ENCODE data around the gene GPANK1. TPM values are rescaled to one million over a fixed set of nuclear protein-coding genes. Genes with fewer than 3 reads are reported as not detected.

Gene GPANK1
- total and polyA plus RNA-seq, 7 experiments from 2014 or later, result 12.8 to 35.1 (median 27.2) TPM

DNA sequence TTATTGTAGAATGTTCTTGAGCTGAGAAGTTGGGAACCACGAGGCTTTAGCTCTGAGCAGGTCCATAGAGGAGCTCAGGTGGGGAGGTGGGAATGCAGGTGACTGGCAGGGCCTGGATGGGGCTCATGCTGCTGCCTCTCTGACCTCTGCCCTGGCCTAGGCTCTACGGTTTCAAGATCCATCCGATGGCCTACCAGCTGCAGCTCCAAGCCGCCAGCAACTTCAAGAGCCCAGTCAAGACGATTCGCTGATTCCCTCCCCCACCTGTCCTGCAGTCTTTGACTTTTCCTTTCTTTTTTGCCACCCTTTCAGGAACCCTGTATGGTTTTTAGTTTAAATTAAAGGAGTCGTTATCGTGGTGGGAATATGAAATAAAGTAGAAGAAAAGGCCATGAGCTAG is 4.9 kb upstream of the GPANK1 start, which contains the start of gene LY6G5B:
Gene LY6G5B (plus strand): TSS at position 301 of the 400 bp plus-strand sequence. CDS start 975 bp downstream, outside the sequence.
- Mint-ChIP-seq H3K4me1 (peaks cover 8 to 38% (median 30%) of the 10 kb centered on the region in 7 donors), H3K27me3 (peaks cover 0 to 2% (median 0%) of the 10 kb centered on the region in 5 donors), H3K36me3 (peaks cover 7 to 42% (median 17%) of the 10 kb centered on the region in 5 donors), H3K27ac (peak within 1 kb of the TSS in 5 of 9 donors; percentile 32 to 64 (median 48)), H3K4me3 (peak within 1 kb of the TSS in 1 of 10 donors; percentile 20), H3K9me3 (peaks cover 0 to 3% (median 0%) of the 10 kb centered on the region in 11 donors)
- Histone ChIP-seq H3K9me3 (ENCODE audit: control insufficient read depth in 2 of 3, low read length in 3 of 3) (no peaks in the 10 kb centered on the region), H3K36me3 (ENCODE audit: control insufficient read depth in 2 of 3, insufficient read depth in 3 of 3, low read length in 3 of 3) (peaks cover 13 to 68% (median 24%) of the 10 kb centered on the region in 3 experiments), H3K4me3 (ENCODE audit: low read length) (no peak within 1 kb of the TSS), H3K27me3 (ENCODE audit: control insufficient read depth in 2 of 2, insufficient read depth in 2 of 2, low read length in 2 of 2) (no peaks in the 10 kb centered on the region), H3K27ac (ENCODE audit: low read depth, low read length) (no peak within 1 kb of the TSS), H3K4me1 (ENCODE audit: control insufficient read depth in 2 of 2, insufficient read depth in 2 of 2, low read length in 2 of 2) (peaks cover 14 to 19% of the 10 kb centered on the region in 2 donors)
- no peak for DNase-seq
- intact Hi-C loops (cut with micrococcal nuclease), result loop anchor here (5.0 to 10.0 kb wide), 5 partner anchors 128 to 1745 kb away; partner anchors contain the start of genes CUTA (in 1 of the 2), HSD17B8 (in 1 of the 2), NELFE (in 1 of the 2) and PHF1 (in 1 of the 2)
- CTCF ChIA-PET, result no interaction called here
- ATAC-seq, result no peak
- POLR2A ChIA-PET, result interaction anchor here (0.6 to 2.5 kb wide), 3 partner anchors 17 to 1459 kb away, joined by 3 to 10 read pairs (median 3); partner anchors contain the start of gene BAG6

- Mint-ChIP-seq H3K36me3 (peaks cover 7 to 54% (median 16%) of the 10 kb centered on the region in 5 donors), H3K27ac (peak overlapping the region; percentile 94 to 99 (median 98)), H3K4me1 (peaks cover 25 to 68% (median 57%) of the 10 kb centered on the region in 7 donors), H3K27me3 (peaks cover 0 to 2% (median 0%) of the 10 kb centered on the region in 5 donors), H3K9me3 (peaks cover 0 to 2% (median 0%) of the 10 kb centered on the region in 11 donors), H3K4me3 (peak overlapping the region; percentile 93 to 99 (median 96))
- Histone ChIP-seq H3K4me3 (ENCODE audit: low read length) (peak overlapping the region; percentile 91), H3K36me3 (ENCODE audit: control insufficient read depth in 2 of 3, insufficient read depth in 3 of 3, low read length in 3 of 3) (peaks cover 13 to 52% (median 24%) of the 10 kb centered on the region in 3 experiments), H3K27ac (ENCODE audit: low read depth, low read length) (peak overlapping the region; percentile 97), H3K9me3 (ENCODE audit: control insufficient read depth in 2 of 3, low read length in 3 of 3) (no peaks in the 10 kb centered on the region), H3K4me1 (ENCODE audit: control insufficient read depth in 2 of 2, insufficient read depth in 2 of 2, low read length in 2 of 2) (peaks cover 29 to 39% of the 10 kb centered on the region in 2 donors), H3K27me3 (ENCODE audit: control insufficient read depth in 2 of 2, insufficient read depth in 2 of 2, low read length in 2 of 2) (no peaks in the 10 kb centered on the region)
- DNase-seq, result no peak
- ATAC-seq, result no peak
- CTCF ChIA-PET, result no interaction called here
- intact Hi-C loops (cut with micrococcal nuclease), result loop anchor here (5.0 to 10.0 kb wide), 5 partner anchors 131 to 1748 kb away; partner anchors contain the start of genes CUTA (in 1 of the 2), HSD17B8 (in 1 of the 2), NELFE (in 1 of the 2) and PHF1 (in 1 of the 2)
- POLR2A ChIA-PET, result interaction anchor here (0.6 to 7.1 kb wide), 8 partner anchors 14 to 405 kb away, joined by 3 to 193 read pairs (median 4); partner anchors contain the start of genes APOM, BAG6, LY6G5C and PRRC2A
Measured at GRCh38 chr6:31666337-31666965, 1.7 kb upstream of the GPANK1 start.

- Mint-ChIP-seq H3K27ac (peak within 1 kb of the TSS; percentile 94 to 99 (median 98)), H3K36me3 (peaks cover 7 to 48% (median 16%) of the 10 kb centered on the region in 5 donors), H3K9me3 (peaks cover 0 to 2% (median 0%) of the 10 kb centered on the region in 11 donors), H3K4me1 (peaks cover 25 to 75% (median 64%) of the 10 kb centered on the region in 7 donors), H3K4me3 (peak within 1 kb of the TSS; percentile 93 to 99 (median 96)), H3K27me3 (peaks cover 0 to 2% (median 0%) of the 10 kb centered on the region in 5 donors)
- peaks cover 13 to 45% (median 23%) of the 10 kb centered on the region in 3 experiments for H3K36me3 ChIP-seq (ENCODE audit: control insufficient read depth in 2 of 3, insufficient read depth in 3 of 3, low read length in 3 of 3)
- peaks cover 33 to 43% of the 10 kb centered on the region in 2 donors for H3K4me1 ChIP-seq (ENCODE audit: control insufficient read depth in 2 of 2, insufficient read depth in 2 of 2, low read length in 2 of 2)
- H3K27me3 ChIP-seq (ENCODE audit: control insufficient read depth in 2 of 2, insufficient read depth in 2 of 2, low read length in 2 of 2), result no peaks in the 10 kb centered on the region
- peak; percentile 94 for ATAC-seq
- intact Hi-C loops (cut with micrococcal nuclease), result loop anchor here (1.0 to 10.0 kb wide), 24 partner anchors 13 to 1749 kb away; partner anchors contain the start of genes ABHD16A (in 2 of the 2), BAG6 (in 2 of the 2), HSPA1B (in 2 of the 2) and NFKBIL1 (in 2 of the 2)
- POLR2A ChIA-PET, result interaction anchor here (0.5 to 7.1 kb wide), 18 partner anchors 13 to 836 kb away, joined by 3 to 193 read pairs (median 5); partner anchors contain the start of genes ABHD16A, APOM, BAG6 and DDX39B
- H3K27ac ChIP-seq (ENCODE audit: low read depth, low read length), result peak within 1 kb of the TSS; percentile 97
- peak; percentile 87 to 99 (median 98) for DNase-seq
- H3K4me3 ChIP-seq (ENCODE audit: low read length), result peak within 1 kb of the TSS; percentile 91
- no peaks in the 10 kb centered on the region for H3K9me3 ChIP-seq (ENCODE audit: control insufficient read depth in 2 of 3, low read length in 3 of 3)
- CTCF ChIA-PET, result interaction anchor here (0.7 to 2.7 kb wide), 2 partner anchors 11 to 1722 kb away, joined by 3 to 19 read pairs; partner anchors contain the start of gene APOM
Measured at GRCh38 chr6:31665501-31666336, 922 bp upstream of the GPANK1 start, which contains the start of gene CSNK2B. Gene CSNK2B (plus strand): TSS chr6:31666080. CDS start chr6:31666832, 752 bp downstream.

- H3K27ac Mint-ChIP-seq, result peak overlapping the region; percentile 94 to 99 (median 98)
- no peaks in the 10 kb centered on the region for H3K9me3 ChIP-seq (ENCODE audit: control insufficient read depth in 2 of 3, low read length in 3 of 3)
- peak overlapping the region; percentile 93 to 99 (median 96) for H3K4me3 Mint-ChIP-seq
- intact Hi-C loops (cut with micrococcal nuclease), result loop anchor here (2.0 to 10.0 kb wide), 6 partner anchors 75 to 1751 kb away; partner anchors contain the start of genes ATF6B (in 1 of the 2), CUTA (in 1 of the 2), HSD17B8 (in 1 of the 2) and HSPA1B (in 1 of the 2)
- peaks cover 37 to 87% (median 76%) of the 10 kb centered on the region in 7 donors for H3K4me1 Mint-ChIP-seq
- peak overlapping the region; percentile 97 for H3K27ac ChIP-seq (ENCODE audit: low read depth, low read length)
- H3K27me3 ChIP-seq (ENCODE audit: control insufficient read depth in 2 of 2, insufficient read depth in 2 of 2, low read length in 2 of 2), result no peaks in the 10 kb centered on the region
- peaks cover 40 to 52% of the 10 kb centered on the region in 2 donors for H3K4me1 ChIP-seq (ENCODE audit: control insufficient read depth in 2 of 2, insufficient read depth in 2 of 2, low read length in 2 of 2)
- CTCF ChIA-PET, result interaction anchor here (0.7 to 2.7 kb wide), 6 partner anchors 10 to 141 kb away, joined by 3 to 19 read pairs (median 4); partner anchors contain the start of genes APOM and BAG6
- ATAC-seq, result no peak
- H3K27me3 Mint-ChIP-seq, result peaks cover 0 to 2% (median 0%) of the 10 kb centered on the region in 5 donors
- H3K36me3 Mint-ChIP-seq, result peaks cover 7 to 44% (median 11%) of the 10 kb centered on the region in 5 donors
- H3K9me3 Mint-ChIP-seq, result peaks cover 0 to 2% (median 0%) of the 10 kb centered on the region in 11 donors
- POLR2A ChIA-PET, result interaction anchor here (0.6 to 7.1 kb wide), 31 partner anchors 10 to 1540 kb away, joined by 3 to 193 read pairs (median 4); partner anchors contain the start of genes ABHD16A, APOM, BAG6 and DDX39B
- peaks cover 6 to 32% (median 9%) of the 10 kb centered on the region in 3 experiments for H3K36me3 ChIP-seq (ENCODE audit: control insufficient read depth in 2 of 3, insufficient read depth in 3 of 3, low read length in 3 of 3)
- DNase-seq, result peak in 2 of 9 donors; percentile 18 to 33
- H3K4me3 ChIP-seq (ENCODE audit: low read length), result peak overlapping the region; percentile 91
Measured at GRCh38 chr6:31663961-31664789, 622 bp downstream of the GPANK1 start.

Measured in naive thymus-derived CD4-positive, alpha-beta T cell (primary cell).